ENCODE results near the gene ATXN7L2.

DNA sequence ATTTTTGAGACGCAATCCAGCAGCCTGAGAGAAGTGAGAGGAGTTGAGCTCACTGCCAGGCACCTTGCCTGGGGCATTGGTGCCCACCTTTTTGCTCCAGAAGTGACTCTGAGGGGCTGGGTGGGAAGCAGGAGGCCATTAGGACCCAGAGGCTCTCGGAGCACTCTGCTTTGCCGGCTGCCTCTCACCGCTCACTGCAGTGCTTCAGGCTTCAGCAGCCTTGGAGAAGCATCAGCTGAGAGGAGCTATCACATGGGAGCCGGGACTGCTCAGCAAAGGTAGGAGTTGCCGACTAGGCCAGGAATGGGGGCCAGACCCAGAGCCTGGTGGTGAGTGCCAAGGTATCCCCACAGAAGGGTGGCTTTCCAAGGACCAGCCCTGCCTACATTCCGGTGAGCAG, 56.0 kb downstream of the ATXN7L2 start, which contains the start of gene GPR61:
- TF ChIP-seq, protein P1, sequence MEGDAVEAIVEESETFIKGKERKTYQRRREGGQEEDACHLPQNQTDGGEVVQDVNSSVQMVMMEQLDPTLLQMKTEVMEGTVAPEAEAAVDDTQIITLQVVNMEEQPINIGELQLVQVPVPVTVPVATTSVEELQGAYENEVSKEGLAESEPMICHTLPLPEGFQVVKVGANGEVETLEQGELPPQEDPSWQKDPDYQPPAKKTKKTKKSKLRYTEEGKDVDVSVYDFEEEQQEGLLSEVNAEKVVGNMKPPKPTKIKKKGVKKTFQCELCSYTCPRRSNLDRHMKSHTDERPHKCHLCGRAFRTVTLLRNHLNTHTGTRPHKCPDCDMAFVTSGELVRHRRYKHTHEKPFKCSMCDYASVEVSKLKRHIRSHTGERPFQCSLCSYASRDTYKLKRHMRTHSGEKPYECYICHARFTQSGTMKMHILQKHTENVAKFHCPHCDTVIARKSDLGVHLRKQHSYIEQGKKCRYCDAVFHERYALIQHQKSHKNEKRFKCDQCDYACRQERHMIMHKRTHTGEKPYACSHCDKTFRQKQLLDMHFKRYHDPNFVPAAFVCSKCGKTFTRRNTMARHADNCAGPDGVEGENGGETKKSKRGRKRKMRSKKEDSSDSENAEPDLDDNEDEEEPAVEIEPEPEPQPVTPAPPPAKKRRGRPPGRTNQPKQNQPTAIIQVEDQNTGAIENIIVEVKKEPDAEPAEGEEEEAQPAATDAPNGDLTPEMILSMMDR (IDR thresholded peaks at IDR 0.05), result no peak
- TF ChIP-seq POLR2A (IDR thresholded peaks at IDR 0.05), result no peak
